Epithelial cell of prostate (primary cell): ENCODE data around the gene ERMP1.
"Not testable (repeated sequence)": the region's sequence is repeated elsewhere in the genome, so short reads cannot be mapped to it uniquely, and the experiment has no call there.

Experiments used
- DNase-seq: peaks from one replicate; pipeline ENCODE4 v3.0.0-alpha.2; 2011; ENCODE audit warnings: low read depth, low spot score
- H3K27ac ChIP-seq: fragments of 450-650 bp; 2 replicates; pipeline ENCODE4 v1.5.1; 2017; ENCODE audit warnings: mild to moderate bottlenecking

The ERMP1 gene

DNA sequence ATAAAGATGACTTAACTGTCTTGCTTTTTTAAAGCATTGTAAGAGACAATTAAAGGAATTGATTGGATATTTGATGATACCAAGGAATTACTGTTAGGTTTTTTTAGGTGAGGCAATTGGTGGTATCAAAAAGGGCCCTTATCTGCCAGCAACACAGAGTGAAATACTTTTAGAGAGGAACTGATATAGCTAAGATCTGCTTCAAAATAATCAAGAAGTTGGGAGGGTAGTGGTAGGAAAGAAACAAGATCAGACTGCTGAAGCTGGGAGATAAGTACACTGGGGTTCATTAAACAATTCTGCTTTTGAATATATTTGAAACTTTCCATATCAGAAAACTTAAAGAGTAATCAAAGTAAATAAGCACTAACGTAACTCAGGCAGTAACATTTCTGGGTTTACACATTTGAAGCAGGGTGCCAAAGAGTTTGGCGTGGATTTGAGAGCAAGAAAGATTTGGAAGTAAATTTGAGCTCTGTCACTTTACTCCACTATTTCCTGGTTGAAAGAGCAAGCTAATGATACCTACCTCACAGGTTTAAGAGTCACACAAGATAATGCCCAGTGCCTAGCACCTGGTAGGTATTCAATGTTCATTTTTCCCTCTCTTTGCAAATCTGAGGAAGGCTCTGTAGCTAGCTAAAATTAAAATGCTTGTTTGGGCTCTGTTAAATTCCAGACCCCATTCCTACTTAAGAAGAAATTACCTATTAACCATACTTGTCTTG lies 6.9 kb downstream of the ERMP1 start:
- no peak overlapping the region for H3K27ac ChIP-seq
- DNase-seq = no peak

DNA sequence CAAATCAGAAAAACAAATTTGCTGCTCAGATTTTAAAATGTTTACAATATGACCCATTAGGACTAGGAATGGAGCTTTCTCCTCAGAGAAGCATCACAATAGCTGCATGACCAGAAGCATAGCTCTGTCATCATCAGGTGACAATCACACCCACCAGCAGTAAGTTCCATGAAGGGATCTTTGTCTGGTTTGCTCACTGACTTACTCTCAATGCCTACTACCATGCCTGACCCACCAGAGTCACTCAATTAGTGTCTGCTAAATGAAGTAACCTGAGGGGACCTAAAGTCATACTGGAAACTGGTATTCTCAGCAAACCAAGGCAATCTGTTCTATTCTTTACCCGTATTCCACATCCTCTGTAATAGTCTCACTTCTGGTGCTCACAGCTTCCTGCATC lies 7.7 kb downstream of the ERMP1 start:
- no peak overlapping the region for H3K27ac ChIP-seq
- no peak for DNase-seq

DNA sequence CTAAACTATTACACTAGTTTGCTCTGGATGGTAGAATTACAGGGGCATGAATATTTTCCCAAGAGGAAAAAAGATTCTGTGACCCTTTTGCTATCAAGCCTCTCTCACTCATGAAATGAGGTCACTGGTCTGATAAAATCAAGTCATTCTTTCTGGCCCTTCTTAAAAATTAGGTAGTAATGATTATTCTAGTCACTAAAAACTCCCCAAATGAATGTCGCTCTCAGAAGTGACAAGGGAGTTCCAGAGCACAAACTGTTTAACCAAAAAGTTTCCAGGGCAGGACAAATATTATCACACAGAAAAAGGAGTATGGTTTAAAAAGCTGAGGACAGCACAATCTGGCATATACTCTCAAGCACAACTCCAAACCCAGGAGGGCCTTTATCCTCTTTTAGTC lies 12.5 kb downstream of the ERMP1 start:
- DNase-seq = no peak
- H3K27ac ChIP-seq = no peak overlapping the region

DNA sequence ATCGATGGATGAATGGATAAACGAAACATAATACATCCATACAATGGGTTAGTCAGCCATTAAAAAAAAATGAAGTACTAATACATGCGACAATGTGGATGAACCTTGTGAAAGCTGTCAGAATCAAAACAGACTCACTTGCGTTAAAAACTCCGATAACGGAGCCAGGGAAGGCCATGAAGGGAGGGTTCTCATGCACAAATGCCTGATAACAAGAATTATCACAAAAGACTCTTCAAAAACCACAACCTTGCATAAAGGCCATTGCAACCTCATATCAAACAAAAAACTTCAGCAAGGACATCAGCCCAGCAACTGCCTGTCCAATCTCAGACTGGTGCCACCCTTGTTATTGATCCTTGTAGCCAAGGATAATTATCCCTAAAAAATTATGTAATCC lies 13.7 kb downstream of the ERMP1 start:
- DNase-seq = no peak
- peak overlapping the region; percentile 71 for H3K27ac ChIP-seq

DNA sequence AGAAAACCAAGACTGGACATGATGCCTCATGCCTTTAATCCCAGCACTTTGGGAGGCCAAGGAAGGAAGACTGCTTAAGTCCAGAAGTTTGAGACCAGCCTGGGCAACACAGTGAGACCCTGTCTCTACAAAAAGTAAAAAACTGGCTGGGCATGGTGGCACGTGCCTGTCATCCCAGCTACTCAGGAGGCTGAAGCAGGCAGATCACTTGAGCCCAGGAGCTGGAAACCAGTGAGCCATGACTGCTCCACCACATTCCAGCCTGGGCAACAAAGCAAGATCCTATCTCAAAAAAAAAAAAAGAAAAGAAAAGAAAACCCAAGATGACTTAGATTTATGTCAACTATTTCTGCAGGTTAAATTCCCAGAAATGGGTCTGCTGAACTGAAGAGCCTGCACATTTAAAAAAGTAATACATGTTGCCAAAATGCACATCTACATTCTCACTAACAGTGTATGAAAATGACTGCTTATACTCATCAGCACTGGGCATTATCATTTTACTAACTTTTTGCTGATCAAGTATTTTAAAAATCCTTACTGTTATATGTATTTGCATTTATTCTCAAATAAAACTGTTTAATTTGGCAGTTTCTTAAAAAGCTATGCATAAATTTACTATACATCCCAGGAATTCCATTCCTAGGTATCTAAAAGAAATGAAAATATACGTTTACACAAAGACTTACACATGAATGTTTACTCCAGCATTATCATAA lies 14.3 kb downstream of the ERMP1 start:
- H3K27ac ChIP-seq = peak overlapping the region; percentile 71
- no peak for DNase-seq

DNA sequence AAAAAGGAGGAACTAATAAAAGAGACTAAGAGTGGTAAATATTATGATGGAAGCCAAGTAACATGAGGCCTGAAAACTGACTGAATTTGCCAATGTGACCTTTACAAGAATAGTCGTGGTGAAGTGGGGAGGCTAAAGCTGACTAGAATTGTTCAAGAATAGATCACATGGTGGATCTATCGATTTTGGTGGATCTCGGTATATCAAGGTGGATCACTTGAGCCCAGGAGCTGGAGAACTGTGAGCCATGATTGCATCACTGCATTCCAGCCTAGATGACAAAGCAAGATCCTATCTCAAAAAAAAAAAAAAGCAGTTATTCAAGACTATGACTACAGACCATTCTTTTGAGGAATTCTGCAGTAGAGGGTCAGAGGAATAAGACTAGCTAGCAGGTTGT lies 15.1 kb downstream of the ERMP1 start:
- peak; percentile 52 for DNase-seq
- H3K27ac ChIP-seq = peak overlapping the region; percentile 71

DNA sequence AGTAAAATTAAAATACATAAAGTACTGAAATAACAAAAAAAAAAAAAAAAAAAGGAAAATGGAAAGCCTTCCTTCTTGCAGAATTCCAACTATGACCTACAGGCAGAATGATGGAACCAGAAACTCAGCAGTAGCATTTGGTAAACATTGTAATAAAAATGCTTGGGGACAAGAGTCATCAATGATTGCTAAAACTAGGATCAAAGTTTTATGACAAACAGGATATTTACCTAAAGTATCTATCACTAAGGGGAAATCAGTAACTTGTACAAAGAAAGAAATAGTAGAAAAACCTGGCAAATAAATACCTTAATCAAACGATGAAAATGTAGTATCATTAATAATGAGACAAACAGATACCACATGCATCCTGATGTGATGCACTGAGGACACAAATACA lies 17.5 kb downstream of the ERMP1 start:
- H3K27ac ChIP-seq = peak overlapping the region; percentile 5
- DNase-seq = no peak

DNA sequence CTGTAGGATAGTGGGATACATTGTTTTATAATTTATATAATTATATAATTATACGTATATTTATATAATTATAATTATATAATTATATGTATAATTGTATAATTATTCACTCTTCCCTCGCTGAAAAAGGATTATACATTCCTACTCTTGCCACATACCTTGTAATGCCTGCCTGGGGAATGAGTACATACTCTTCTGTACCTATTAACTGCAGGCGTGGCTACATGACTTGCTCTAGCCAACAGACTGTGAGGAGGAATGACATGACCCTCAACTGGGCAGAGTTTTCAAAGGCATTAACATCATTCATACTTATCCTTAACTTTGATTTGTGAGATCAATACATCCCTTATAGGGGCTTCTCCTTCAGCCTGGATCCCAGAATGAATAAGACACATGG lies 19.1 kb downstream of the ERMP1 start:
- DNase-seq = peak; percentile 46
- H3K27ac ChIP-seq = peak overlapping the region; percentile 57

DNA sequence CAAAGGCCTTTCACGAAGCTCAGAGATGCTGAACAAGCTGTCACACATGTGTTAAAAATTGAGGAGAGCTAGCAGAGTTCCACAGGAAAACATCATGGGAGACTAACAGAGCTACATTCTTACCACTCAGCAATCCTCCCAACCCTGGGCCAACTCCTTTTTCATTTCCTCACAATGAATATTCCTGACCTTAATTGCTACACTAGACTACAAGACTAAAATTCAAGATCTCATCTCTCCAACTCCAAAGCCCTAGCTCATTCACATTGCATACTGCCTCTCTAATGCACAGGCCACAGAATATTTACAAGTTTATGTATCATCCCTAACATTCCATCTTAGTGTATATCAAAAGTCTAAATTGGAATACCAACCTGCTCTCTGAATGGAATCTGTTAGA lies 21.2 kb downstream of the ERMP1 start:
- DNase-seq = no peak
- no peak overlapping the region for H3K27ac ChIP-seq

DNA sequence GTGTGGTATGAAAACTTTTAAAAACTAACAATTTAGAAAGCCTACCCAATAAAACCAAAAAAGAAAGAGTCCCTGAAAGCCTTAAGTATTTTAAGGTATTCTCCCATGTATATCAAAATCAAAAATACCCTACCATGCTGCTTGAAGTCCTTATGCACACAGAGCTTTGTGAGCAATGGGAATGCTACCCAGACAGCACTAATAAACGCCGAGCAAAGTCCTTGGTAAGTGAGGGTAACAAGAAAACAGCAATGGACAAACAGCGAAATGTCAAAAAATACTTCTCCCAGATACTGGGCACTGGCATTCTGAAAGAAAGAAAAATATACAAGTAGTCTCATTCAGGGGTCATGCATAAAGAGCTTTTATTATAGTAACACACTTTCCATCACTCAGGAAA lies 27.4 kb downstream of the ERMP1 start:
- no peak for DNase-seq
- H3K27ac ChIP-seq = no peak overlapping the region

DNA sequence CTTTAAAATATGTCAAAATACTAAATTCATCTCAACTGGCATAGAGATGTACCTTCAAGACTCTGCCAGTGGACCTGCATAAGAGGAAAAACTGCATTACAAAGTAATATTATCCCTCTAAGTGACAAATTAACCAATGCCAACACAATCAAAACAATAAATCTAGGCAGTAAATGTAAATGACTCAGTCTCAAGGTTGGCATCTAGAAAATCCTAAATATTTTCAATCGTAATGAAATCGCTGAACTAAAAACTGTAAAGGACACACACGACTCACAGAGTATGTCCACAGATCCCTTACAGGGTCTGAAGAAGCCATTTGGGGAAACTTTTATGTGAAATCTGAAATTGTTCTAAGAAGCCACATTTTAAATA lies 31.2 kb downstream of the ERMP1 start:
- DNase-seq = no peak
- H3K27ac ChIP-seq = no peak overlapping the region

DNA sequence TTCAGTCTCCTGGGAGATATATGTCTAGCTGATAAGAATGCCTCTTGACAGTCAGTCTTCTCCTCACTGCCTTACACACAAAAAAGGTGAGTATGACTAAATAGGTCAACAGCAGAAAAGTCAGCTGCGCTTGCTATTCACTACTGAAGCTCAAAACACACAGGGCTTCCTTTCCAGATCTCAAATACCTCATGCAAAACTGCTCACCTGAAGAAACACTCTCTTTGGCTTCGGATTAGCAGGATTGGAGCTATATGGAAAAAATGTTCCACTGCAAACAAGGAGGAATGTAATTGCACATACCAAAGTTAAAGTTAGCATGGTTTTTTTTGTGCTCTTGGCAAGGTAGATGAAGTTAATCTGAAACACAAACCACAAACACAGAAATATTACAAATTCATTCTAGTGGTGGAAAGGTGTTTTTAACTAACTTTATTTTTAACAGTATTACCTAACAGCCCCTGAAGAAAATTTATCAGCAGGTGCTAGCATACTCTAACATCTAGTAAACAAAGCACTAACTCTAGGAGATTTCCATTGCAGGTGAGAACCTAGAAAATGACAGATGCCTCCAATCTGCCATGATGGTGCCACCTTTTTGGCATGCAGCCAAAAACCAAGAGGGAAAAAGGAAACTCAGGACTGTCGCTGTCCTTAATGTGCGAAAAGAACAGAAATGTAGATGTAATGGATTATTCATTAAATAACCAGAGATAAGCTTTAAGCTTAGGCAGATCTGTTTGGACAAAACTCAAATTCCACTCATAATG lies 31.8 kb downstream of the ERMP1 start:
- H3K27ac ChIP-seq = no peak overlapping the region
- DNase-seq = no peak

DNA sequence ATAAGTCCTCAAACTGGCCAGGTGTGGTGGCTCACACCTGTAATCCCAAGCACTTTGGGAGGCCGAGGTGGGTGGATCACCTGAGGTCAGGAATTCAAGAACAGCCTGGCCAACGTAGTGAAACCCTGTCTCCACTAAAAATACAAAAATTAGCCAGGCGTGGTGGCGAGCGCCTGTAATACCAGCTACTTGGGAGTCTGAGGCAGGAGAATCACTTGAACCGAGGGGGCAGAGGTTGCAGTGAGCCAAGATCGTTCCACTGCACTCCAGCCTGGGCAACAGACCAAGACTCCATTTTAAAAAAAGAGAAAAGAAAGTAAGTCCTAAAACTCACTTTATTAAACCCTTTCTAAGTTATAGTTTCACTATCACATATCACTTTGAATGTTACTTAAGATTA lies 32.5 kb downstream of the ERMP1 start:
- H3K27ac ChIP-seq, DNase-seq: not testable (repeated sequence)

DNA sequence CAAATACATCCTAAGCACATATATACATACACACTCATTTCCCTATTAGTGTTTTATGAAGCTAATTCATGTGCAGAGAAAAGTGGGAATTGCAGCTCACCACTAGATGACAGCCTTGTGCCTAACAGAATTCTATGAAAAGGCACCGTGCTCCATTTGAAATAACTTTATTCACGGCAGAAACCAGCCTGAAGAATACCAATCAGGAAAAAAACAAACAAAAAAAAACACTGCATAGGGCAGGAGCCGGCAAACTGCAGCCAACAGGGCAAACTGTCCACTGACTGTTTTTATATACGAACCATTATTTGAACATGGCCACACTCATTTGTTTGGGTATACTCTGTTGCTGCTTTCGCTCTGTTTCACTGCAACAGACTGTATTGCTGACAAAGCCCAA lies 33.6 kb downstream of the ERMP1 start:
- no peak overlapping the region for H3K27ac ChIP-seq

DNA sequence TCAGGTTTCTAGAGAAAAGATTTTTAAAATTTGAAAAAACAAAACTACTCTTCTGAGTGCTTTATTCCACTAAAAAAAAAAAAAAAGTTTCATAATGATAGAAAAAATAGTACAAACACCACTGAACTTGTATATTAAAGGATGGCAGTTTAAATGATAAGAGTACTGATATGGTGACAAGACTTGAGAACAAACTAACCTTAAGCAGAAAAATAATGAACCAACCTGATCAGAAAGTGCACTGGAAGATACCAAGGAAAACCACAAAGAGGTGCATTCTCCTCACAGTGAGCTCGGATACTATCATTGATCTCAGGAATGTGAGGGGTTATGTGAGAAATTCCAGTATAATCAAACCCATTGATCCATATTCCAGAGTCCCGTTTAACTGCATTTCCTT lies 34.3 kb downstream of the ERMP1 start:
- DNase-seq = no peak
- H3K27ac ChIP-seq = no peak overlapping the region

More for the DNA sequence above, 33.6 kb downstream of the ERMP1 start:
- no peak for DNase-seq

DNA sequence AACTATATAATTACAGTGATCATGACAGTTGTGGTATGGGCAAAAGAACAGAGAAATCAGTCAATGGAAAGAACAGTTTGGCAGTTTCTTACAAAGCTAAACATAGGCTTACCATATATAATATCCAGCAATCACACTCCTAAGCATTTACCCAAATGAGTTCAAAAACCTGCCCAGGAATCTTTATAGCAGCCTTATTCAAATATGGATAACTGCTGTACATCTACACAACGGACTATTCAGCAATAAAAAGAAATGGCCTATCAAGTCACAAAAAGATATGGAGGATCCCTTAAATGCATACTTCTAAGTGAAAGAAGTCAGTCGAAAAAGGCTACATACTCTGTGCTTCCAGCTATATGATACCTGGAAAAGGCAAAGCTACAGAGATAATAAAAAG lies 36.6 kb downstream of the ERMP1 start:
- H3K27ac ChIP-seq = no peak overlapping the region
- DNase-seq = no peak

DNA sequence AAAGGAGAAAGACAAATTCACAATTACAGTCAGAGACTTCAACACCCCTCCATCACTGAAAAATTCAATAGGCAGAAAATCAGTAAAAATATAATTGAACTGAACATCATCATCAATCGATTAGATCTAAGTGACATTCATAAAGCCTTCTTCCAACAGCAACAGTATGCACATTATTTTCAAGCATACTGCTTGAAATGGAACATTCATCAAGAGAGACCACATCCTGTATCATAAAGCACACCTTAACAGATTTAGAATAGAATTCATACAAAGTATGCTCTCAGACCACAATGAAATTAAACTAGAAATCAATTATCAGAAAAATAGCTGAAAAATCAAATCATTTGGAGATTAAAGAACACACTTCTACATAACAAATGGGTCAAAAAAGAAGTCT lies 39.1 kb downstream of the ERMP1 start:
- DNase-seq = no peak
- H3K27ac ChIP-seq = no peak overlapping the region

DNA sequence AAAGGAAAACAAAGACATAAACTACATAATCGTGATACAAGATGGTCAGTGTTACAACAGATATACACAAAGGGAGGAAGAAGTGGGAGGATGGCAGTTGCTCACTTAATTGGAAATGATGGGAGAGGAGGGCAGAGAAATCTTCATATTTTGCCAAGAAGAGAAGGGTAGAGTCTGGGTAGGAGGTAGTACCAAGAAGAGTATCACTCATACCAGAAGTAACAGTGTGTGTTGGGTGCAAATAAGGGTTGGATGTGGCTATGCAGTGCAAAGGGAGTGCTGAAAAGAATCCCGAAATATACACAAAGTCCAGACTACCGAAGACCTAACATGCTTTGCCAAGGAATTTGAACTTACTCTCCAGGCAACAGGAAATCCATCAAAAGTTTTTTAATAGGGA lies 41.0 kb downstream of the ERMP1 start:
- no peak overlapping the region for H3K27ac ChIP-seq
- DNase-seq = no peak

DNA sequence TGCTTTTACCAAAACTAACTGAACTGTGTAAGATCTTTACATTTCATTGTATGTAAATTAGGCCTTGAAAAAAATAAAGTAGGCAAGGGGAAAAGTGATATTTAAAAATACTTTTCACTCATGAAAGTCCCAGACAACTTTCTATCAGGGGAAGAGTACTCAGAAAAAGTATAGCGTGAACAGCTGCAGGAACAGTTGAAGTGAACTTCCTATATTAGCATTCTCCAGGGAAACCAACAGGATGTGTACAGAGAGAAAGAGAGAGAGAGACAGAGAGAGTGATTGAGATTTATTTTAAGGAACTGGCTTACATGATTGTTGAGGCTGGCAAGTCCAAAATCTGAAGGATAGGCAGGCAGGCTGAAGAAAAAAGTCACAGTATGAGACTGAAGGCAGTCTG lies 42.0 kb downstream of the ERMP1 start:
- no peak for DNase-seq
- no peak overlapping the region for H3K27ac ChIP-seq

DNA sequence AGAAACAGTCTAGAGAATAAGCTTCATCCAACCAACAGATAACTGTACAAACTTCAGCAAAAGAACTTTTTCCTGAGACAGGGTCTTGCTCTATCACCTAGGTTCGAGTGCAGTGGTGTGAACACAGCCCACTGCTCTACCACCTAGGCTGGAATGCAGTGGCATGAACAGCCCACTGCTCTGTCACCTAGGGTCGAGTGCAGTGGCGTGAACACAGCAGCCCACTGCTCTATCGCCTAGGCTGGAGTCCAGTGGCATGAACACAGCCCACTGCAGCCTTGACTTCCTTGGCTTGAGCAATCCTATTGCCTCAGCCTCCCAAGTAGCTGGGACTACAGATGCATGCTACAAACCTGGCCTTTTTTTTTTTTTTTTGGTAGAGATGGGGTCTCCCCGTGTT lies 43.4 kb downstream of the ERMP1 start:
- no peak for DNase-seq
- no peak overlapping the region for H3K27ac ChIP-seq

DNA sequence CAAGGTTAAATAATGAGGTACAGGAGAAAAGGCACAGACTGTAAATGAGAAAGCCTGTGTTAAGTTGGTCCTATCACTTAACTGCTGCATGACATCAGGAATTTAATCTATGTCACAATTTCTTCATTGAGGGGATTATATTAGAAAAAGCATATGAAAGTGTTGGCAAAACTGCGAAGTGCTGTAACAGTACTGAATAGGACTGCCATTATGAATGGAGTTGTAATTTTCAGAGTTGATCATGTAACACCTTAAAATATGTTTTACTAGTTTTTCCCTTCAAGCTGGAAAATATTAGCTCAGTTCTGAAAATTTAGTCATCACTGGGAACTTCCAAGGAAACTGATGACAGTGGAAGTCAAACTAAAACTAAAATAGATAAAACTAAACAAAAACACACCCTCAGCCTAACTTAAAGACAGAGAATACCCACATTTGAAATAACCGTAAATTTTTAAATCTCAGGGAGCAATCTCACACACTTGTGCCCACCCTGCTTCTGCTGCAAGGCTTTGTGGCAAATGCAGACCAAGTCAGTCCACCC lies 45.1 kb downstream of the ERMP1 start:
- no peak overlapping the region for H3K27ac ChIP-seq
- no peak for DNase-seq
